ENCODE data around the gene TSTD2. TPM values are rescaled to one million over a fixed set of nuclear protein-coding genes. Genes with fewer than 3 reads are reported as not detected.

The TSTD2 gene
- total RNA-seq, 1 experiment from 2014 or later = 18.8 TPM

DNA sequence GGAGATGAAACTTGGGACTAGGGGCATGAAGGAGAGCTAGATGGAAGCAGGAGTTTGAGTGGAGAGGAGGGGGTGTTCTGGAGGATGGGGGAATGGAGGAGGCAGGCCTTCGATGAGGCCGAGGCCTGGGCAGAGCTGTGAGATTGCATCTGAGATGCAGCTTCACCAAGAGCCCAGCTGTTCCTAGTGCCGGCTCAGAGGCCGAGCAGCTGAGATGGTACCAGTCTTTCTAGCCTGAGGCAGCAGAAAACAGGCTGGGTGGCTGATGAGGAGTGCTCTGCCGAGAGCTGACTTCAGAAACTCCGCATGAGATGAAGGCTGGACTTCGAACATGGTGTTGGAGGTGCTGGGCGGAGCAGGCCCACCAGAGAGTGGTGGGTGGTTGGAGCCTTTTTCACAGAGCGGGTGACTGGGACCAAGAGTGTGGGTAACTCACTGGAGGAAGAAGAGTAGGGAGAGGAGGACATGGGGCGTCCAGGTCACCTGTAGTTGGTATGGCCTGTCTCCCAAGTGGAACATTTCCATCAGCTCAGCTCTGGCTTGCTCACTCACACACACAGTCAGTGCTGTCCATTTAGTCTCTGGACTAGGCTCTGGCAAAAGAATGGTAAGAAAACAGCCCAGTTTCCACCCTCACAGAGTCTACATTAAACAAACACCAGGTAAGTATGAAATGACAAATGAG is 77.0 kb downstream of the TSTD2 start:
- DNase-seq (ENCODE audit: low read depth) = no peak
- in situ Hi-C loops (cut with HindIII; ENCODE audit: low pct_unique_long_range_greater_than_20kb, low sequenced_read_pairs) = no loop called here

DNA sequence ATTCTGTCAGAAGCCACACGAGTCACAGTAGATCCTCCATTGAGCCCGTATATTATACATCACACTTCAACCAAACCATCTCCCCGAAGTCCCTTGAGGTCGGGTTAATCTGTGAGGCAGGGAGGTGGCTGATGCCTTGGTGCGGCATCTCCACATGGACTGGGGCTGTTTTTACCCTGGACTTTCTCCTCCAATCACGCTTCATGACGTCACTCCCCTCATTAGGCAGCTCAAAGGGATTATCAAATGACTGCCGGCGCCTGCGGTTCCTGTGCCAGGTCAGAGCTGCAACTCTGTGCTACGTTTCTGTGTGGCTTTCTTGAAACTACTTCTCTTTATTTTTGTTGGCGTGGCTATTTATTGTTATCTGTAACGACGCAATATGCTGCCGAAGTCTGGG is 78.0 kb downstream of the TSTD2 start:
- no peak for DNase-seq (ENCODE audit: low read depth)
- in situ Hi-C loops (cut with HindIII; ENCODE audit: low pct_unique_long_range_greater_than_20kb, low sequenced_read_pairs) = no loop called here

DNA sequence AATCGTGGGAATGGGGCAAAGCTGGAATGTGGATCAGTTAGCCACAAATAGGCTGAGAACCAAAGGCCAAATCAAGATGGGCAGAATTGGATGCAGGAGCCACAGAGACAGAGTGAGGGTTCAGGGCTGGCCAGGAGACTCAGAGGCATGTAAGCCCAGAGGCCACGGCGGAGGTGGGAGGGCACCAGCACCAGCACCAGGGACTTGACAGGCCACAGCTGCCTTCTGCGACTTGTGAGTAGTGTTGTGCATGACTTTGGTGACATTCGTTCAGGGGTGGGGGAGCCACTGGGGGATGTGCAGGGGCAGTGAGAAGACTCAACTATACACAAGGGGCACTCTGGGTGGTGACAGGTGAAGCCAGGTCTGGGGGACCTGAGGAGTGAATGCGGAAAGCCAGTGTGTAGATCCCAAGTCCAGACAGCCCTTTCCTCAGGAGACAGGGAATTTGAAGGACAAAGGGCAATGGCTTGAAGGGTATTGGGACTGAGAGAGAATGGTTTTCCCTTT is 78.5 kb downstream of the TSTD2 start:
- in situ Hi-C loops (cut with HindIII; ENCODE audit: low pct_unique_long_range_greater_than_20kb, low sequenced_read_pairs) = no loop called here
- no peak for DNase-seq (ENCODE audit: low read depth)

DNA sequence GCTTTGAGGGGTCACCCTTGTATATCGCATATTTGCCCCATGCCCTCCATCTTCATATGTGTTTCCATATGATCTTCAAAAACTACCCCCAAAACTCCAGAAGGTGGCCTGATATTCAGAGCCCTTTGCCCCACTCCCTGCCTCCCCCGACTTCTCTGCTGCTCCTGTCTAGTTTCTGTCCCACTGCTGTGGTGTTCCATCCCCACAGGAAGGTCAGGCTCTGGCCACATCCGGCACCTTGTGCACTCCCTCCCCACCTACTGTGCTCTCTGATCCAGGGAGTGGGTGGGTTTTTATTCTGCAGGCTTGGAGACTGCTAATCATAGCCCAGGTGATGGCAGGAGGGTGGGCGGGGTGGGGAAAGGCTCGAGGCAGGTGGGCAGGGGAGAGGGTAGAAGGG is 79.3 kb downstream of the TSTD2 start:
- in situ Hi-C loops (cut with HindIII; ENCODE audit: low pct_unique_long_range_greater_than_20kb, low sequenced_read_pairs) = no loop called here
- DNase-seq (ENCODE audit: low read depth) = no peak

DNA sequence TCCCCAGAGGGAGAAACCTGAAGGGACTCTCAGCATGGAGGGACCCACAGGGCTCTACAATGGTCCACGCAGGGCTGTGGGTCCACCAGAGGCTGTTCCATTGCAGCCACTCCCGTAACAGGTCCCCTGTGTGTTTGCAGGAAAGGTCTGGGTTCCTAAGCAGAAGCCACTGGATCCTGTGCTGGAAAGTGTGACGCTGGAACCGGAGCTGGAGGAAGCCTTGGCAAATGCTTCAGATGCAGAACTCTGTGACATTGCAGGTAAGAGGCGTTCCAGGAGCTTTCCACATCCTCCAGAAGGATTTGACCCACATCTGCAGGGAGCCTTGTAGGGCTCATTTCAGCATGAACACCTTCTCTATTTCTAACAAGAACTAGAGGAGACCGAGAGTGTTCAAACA is 80.0 kb downstream of the TSTD2 start:
- no peak for DNase-seq (ENCODE audit: low read depth)
- in situ Hi-C loops (cut with HindIII; ENCODE audit: low pct_unique_long_range_greater_than_20kb, low sequenced_read_pairs) = no loop called here

DNA sequence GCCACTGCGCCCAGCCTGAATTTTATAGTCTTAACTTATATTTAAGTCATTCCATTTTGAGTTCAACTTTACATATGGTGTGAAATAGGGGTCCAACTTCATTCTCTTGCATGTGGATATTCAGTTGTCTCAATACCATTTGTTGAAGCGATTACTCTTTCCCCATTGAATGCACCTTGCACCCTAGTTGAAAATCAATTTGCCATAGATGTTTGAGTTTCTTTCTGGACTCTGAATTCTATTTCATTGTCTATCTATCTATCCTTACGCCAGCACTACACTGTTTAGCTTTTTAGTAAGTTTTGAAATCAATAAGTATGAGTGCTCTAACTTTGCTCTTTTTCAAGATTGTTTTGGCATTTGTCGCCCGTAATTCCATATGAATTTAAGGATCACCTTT is 81.9 kb downstream of the TSTD2 start:
- in situ Hi-C loops (cut with HindIII; ENCODE audit: low pct_unique_long_range_greater_than_20kb, low sequenced_read_pairs) = no loop called here
- DNase-seq (ENCODE audit: low read depth) = no peak

DNA sequence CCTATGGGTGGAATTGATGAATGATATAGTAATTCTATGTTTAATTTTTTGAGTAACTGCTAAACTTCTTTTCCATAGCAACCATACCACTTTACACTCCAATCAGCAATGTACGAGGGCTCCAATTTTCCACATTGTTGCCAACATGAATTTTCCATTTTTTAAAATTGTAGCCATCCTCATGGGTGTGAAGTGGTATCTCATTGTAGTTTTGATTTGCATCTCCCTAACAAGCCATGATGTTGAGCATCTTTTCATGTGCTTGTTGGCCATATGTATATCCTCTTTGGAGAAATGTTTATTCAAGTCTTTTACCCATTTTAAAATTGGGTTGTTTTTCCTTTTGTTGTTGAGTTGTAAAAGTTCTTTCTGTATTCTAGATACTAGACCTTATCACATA is 82.8 kb downstream of the TSTD2 start:
- in situ Hi-C loops (cut with HindIII; ENCODE audit: low pct_unique_long_range_greater_than_20kb, low sequenced_read_pairs) = no loop called here

More for the DNA sequence above, 82.8 kb downstream of the TSTD2 start:
- DNase-seq (ENCODE audit: low read depth) = no peak

Other genes with a start within 250 kb of the TSTD2 start
- 14.2 and 15.4 TPM in 2 replicates for gene TDRD7, start 221.3 kb downstream of the TSTD2 start, total RNA-seq (2014; rRNA removed; shearing (Covaris generic); ENCODE audit: low replicate concordance)
- gene TMOD1, start 131.7 kb downstream of the TSTD2 start, total RNA-seq (2014; rRNA removed; shearing (Covaris generic); ENCODE audit: low replicate concordance) = 19.4 and 25.7 TPM in 2 replicates
- gene NCBP1, start 453 bp upstream of the TSTD2 start, total RNA-seq (2014; rRNA removed; shearing (Covaris generic); ENCODE audit: low replicate concordance) = 13.5 and 14.4 TPM in 2 replicates
- gene XPA, start 64.0 kb upstream of the TSTD2 start, total RNA-seq (2014; rRNA removed; shearing (Covaris generic); ENCODE audit: low replicate concordance) = 0.81 and 7.7 TPM in 2 replicates
- gene FOXE1, start 219.9 kb upstream of the TSTD2 start, total RNA-seq (2014; rRNA removed; shearing (Covaris generic); ENCODE audit: low replicate concordance) = not detected in 2 replicates